Measurements from ENCODE around the gene CRY1.

- TF ChIP-seq CTCF (IDR thresholded peaks at IDR 0.05), result no peak
- no peak for TF ChIP-seq POLR2A (IDR thresholded peaks at IDR 0.05)
Measured at GRCh38 chr12:107029081-107029480, 64.3 kb downstream of the CRY1 start.
